ENCODE results near the gene DEPDC7.

- TF ChIP-seq POLR2A (IDR thresholded peaks at IDR 0.05): no peak
- TF ChIP-seq CTCF (IDR thresholded peaks at IDR 0.05): no peak
These were observed 6.3 kb downstream of the DEPDC7 start for GRCh38 chr11:33021937-33022336.

All from testis (tissue), 2 donors.